Kidney (tissue), 14 donors: ENCODE measurements around the gene RBBP6. TPM values are rescaled to one million over a fixed set of nuclear protein-coding genes. Genes with fewer than 3 reads are reported as not detected.
"Not testable (repeated sequence)": the region's sequence is repeated elsewhere in the genome, so short reads cannot be mapped to it uniquely, and the experiment has no call there.

ENCODE experiments used
- DNase-seq, 5 donors: peaks; one replicate each; pipeline ENCODE4 v3.0.0-alpha.2; 2013 to 2020
- FAIRE-seq: peaks from 2 replicates; lab custom pipeline; 2012; peaks lifted over from hg19 to GRCh38; lab: Jason Lieb, UNC
- H3K27ac ChIP-seq, 2 donors: one replicate each; pipeline ENCODE4 v1.7.0; 2013; ENCODE audit warnings: low read depth in 2 of 2, low read length in 2 of 2, inconsistent platforms in 1 of 2
- H3K27me3 ChIP-seq: one replicate; pipeline ENCODE4 v1.7.1; 2013; ENCODE audit warnings: low read length, inconsistent platforms; ENCODE audit not compliant: control insufficient read depth, insufficient read depth
- H3K36me3 ChIP-seq, 3 donors: one replicate each; pipeline versions ENCODE4 v1.7.0 to v1.7.1; 2013; ENCODE audit warnings: low read length in 3 of 3, control low read depth in 1 of 3, inconsistent platforms in 1 of 3; ENCODE audit not compliant: insufficient read depth in 3 of 3, control insufficient read depth in 2 of 3
- H3K4me1 ChIP-seq, 3 donors: one replicate each; pipeline versions ENCODE4 v1.7.0 to v1.7.1; 2013; ENCODE audit warnings: low read length in 3 of 3, inconsistent platforms in 1 of 3, low read depth in 1 of 3; ENCODE audit not compliant: control insufficient read depth in 2 of 3, insufficient read depth in 2 of 3
- H3K4me3 ChIP-seq, 3 donors: one replicate each; pipeline versions ENCODE4 v1.7.0 to v1.8.1; 2013; ENCODE audit warnings: low read length in 3 of 3, control low read depth in 1 of 3, inconsistent platforms in 1 of 3
- H3K9ac ChIP-seq, 3 donors: one replicate each; pipeline versions ENCODE4 v1.7.0 to v1.7.1; 2013; ENCODE audit warnings: low read length in 3 of 3, control low read depth in 1 of 3, inconsistent platforms in 1 of 3
- H3K9me3 ChIP-seq, 3 donors: one replicate each; pipeline versions ENCODE4 v1.7.0 to v1.7.1; 2013; ENCODE audit warnings: low read length in 3 of 3, control low read depth in 1 of 3, inconsistent platforms in 1 of 3; ENCODE audit not compliant: control insufficient read depth in 2 of 3, insufficient read depth in 1 of 3
- CTCF ChIP-seq: IDR thresholded peaks from 3 replicates; pipeline ENCODE4 v1.5.1; 2012; ENCODE audit warnings: mild to moderate bottlenecking, moderate library complexity, borderline replicate concordance; ENCODE audit not compliant: insufficient read depth; ENCODE audit errors: extremely low read depth
- intact Hi-C: fragments of 100-400 bp; cut with DNase I; formaldehyde crosslinking; loops from one replicate; pipeline ENCODE4 v1.11.1; 2022
- polyA plus RNA-seq: library from polyadenylated mRNA; stranded (reverse); fragments of 350-450 nt; fragmentation: Illumina TruSeq; extraction: RNeasy Lipid Tissue Mini Kit (QIAGEN cat#74804); gene quantifications from one replicate; pipeline ENCODE4 v1.2.3, GENCODE V29; 2014; ENCODE audit warnings: low read depth, low replicate concordance; ENCODE audit not compliant: insufficient read depth
- total RNA-seq: library from RNA; stranded (reverse); fragmentation: NEBNext Ultra II Directional; extraction: Animal tissue kit (Norgen Biotek cat#: 25700); gene quantifications from one replicate; pipeline ENCODE4 v1.2.1, GENCODE V29; 2021
- donor health status: control.
- donor health status: control.
- donor health status: control.
- donor health status: control.
- donor health status: control.
- donor health status: DM: yes; HTN: yes; CAD: no.
- donor health status: Normal renal cell carcinoma (clear cell type).

RBBP6 gene
- total and polyA plus RNA-seq, 2 donors from 2014 or later, result 22.8 to 51.3 TPM

- no peak overlapping the region for H3K27ac ChIP-seq
- FAIRE-seq (no peak), DNase-seq (no peak)
- no peak overlapping the region for H3K4me3 ChIP-seq
- no peak for TF ChIP-seq CTCF
- H3K9me3 ChIP-seq, result no peaks in the 10 kb centered on the region
- no peaks in the 10 kb centered on the region for H3K4me1 ChIP-seq
- no peak overlapping the region for H3K9ac ChIP-seq
- H3K27me3 ChIP-seq, result no peaks in the 10 kb centered on the region
- intact Hi-C loops, result no loop called here
- no peaks in the 10 kb centered on the region for H3K36me3 ChIP-seq
These were observed 47.6 kb upstream of the RBBP6 start for GRCh38 chr16:24491731-24492130.

- no peaks in the 10 kb centered on the region for H3K4me1 ChIP-seq
- H3K27ac ChIP-seq, result no peak overlapping the region
- intact Hi-C loops, result no loop called here
- H3K4me3 ChIP-seq, result no peak overlapping the region
- no peak for TF ChIP-seq CTCF
- no peak for FAIRE-seq
- no peak overlapping the region for H3K9ac ChIP-seq
- H3K36me3 ChIP-seq, result no peaks in the 10 kb centered on the region
- H3K27me3 ChIP-seq, result no peaks in the 10 kb centered on the region
- H3K9me3 ChIP-seq, result no peaks in the 10 kb centered on the region
- no peak for DNase-seq
These were observed 45.5 kb upstream of the RBBP6 start for GRCh38 chr16:24493821-24494220.

- H3K36me3 ChIP-seq, H3K9me3 ChIP-seq, intact Hi-C loops, H3K27ac ChIP-seq, H3K27me3 ChIP-seq, DNase-seq, H3K9ac ChIP-seq, H3K4me1 ChIP-seq, FAIRE-seq, H3K4me3 ChIP-seq: not testable (repeated sequence)
These were observed 44.2 kb upstream of the RBBP6 start for GRCh38 chr16:24495207-24495606.

GRCh38 chr16:24497440-24497839, 41.9 kb upstream of the RBBP6 start:
- Histone ChIP-seq H3K36me3 (no peaks in the 10 kb centered on the region), H3K9me3 (no peaks in the 10 kb centered on the region), H3K27me3 (no peaks in the 10 kb centered on the region), H3K4me1 (no peaks in the 10 kb centered on the region), H3K27ac (no peak overlapping the region), H3K4me3 (no peak overlapping the region), H3K9ac (no peak overlapping the region)
- no peak for TF ChIP-seq CTCF
- no peak for FAIRE-seq
- intact Hi-C loops, result no loop called here
- peak in 1 of 5 donors; percentile 21 for DNase-seq
